HepG2 (cell line): ENCODE measurements around the gene SLC5A10. TPM values are rescaled to one million over a fixed set of nuclear protein-coding genes. Genes with fewer than 3 reads are reported as not detected.
A peak's percentile ranks its signal among the peaks of the same experiment; 100 is the strongest.

ENCODE experiments used
- ATF5 ChIP-seq: sonication (generic); formaldehyde crosslinking; IDR thresholded peaks from 2 replicates; pipeline ENCODE4 v1.4.0; 2020; ENCODE audit warnings: mild to moderate bottlenecking, low read depth, missing genetic modification reagents
- CREM ChIP-seq, 2 experiments: sonication (generic) in 1 of 2; formaldehyde crosslinking in 1 of 2; IDR thresholded peaks; 2 replicates each; pipeline versions ENCODE4 v1.4.0 to v1.6.1; 2016 to 2020; ENCODE audit warnings: antibody characterized with exemption in 1 of 2, mild to moderate bottlenecking in 1 of 2, missing genetic modification reagents in 1 of 2
- FLYWCH1 ChIP-seq: sonication (generic); formaldehyde crosslinking; IDR thresholded peaks from 2 replicates; pipeline ENCODE4 v1.8.1; 2023; ENCODE audit warnings: mild to moderate bottlenecking, missing genetic modification reagents
- FOXA1 ChIP-seq, 2 experiments: fragments of 450-650 bp in 1 of 2; sonication (generic) in 1 of 2; formaldehyde crosslinking in 1 of 2; IDR thresholded peaks; 2 replicates each; pipeline versions ENCODE4 v1.4.0 to v1.6.1; 2016 to 2020; ENCODE audit warnings: missing genetic modification reagents in 1 of 2
- FOXP4 ChIP-seq: sonication (generic); formaldehyde crosslinking; IDR thresholded peaks from 2 replicates; pipeline ENCODE4 v1.4.0; 2020; ENCODE audit warnings: missing genetic modification reagents
- GFI1 ChIP-seq: sonication (generic); formaldehyde crosslinking; IDR thresholded peaks from 2 replicates; pipeline ENCODE4 v1.5.0; 2020; ENCODE audit warnings: missing genetic modification reagents, mild to moderate bottlenecking, borderline replicate concordance
- IRF2 ChIP-seq: IDR thresholded peaks from 2 replicates; pipeline ENCODE4 v1.6.1; 2018; ENCODE audit warnings: missing genetic modification reagents, missing compliant biosample characterization
- MAX ChIP-seq: IDR thresholded peaks from 2 replicates; pipeline ENCODE4 v1.6.1; 2012; ENCODE audit warnings: inconsistent platforms
- MED13 ChIP-seq: sonication (generic); formaldehyde crosslinking; IDR thresholded peaks from 2 replicates; pipeline ENCODE4 v1.5.0; 2020; ENCODE audit warnings: missing genetic modification reagents
- NR2F6 ChIP-seq, 2 experiments: IDR thresholded peaks; 2 replicates each; pipeline ENCODE4 v1.6.1; 2016; ENCODE audit warnings: antibody characterized with exemption in 1 of 2, mild to moderate bottlenecking in 1 of 2
- ZFP62 ChIP-seq: sonication (generic); formaldehyde crosslinking; IDR thresholded peaks from 2 replicates; pipeline ENCODE4 v1.4.0; 2020; ENCODE audit warnings: missing genetic modification reagents
- ZKSCAN5 ChIP-seq: sonication (generic); formaldehyde crosslinking; IDR thresholded peaks from 2 replicates; pipeline ENCODE4 v1.5.1; 2020; ENCODE audit warnings: mild to moderate bottlenecking, missing genetic modification reagents
- ZKSCAN8 ChIP-seq: IDR thresholded peaks from 2 replicates; pipeline ENCODE4 v1.6.1; 2016; ENCODE audit warnings: borderline replicate concordance, missing genetic modification reagents, missing compliant biosample characterization
- ZNF143 ChIP-seq: sonication (generic); formaldehyde crosslinking; IDR thresholded peaks from 2 replicates; pipeline ENCODE4 v1.4.0; 2020; ENCODE audit warnings: missing genetic modification reagents
- ZNF281 ChIP-seq: sonication (generic); formaldehyde crosslinking; IDR thresholded peaks from 2 replicates; pipeline ENCODE4 v1.4.0; 2020; ENCODE audit warnings: missing genetic modification reagents, borderline replicate concordance
- ZNF33A ChIP-seq: sonication (generic); formaldehyde crosslinking; IDR thresholded peaks from 2 replicates; pipeline ENCODE4 v1.5.1; 2020; ENCODE audit warnings: missing genetic modification reagents, mild to moderate bottlenecking, moderate library complexity, borderline replicate concordance
- ZNF556 ChIP-seq: sonication (generic); formaldehyde crosslinking; IDR thresholded peaks from 2 replicates; pipeline ENCODE4 v1.4.0; 2020; ENCODE audit warnings: mild to moderate bottlenecking, missing genetic modification reagents, borderline replicate concordance
- ZNF761 ChIP-seq: sonication (generic); formaldehyde crosslinking; conservative IDR thresholded peaks from 2 replicates; pipeline ENCODE4 v1.4.0; 2020; ENCODE audit warnings: mild to moderate bottlenecking, missing genetic modification reagents
- ZNF776 ChIP-seq: sonication (generic); formaldehyde crosslinking; IDR thresholded peaks from 2 replicates; pipeline ENCODE4 v1.4.0; 2020; ENCODE audit warnings: mild to moderate bottlenecking, missing genetic modification reagents
- ZSCAN30 ChIP-seq: sonication (generic); formaldehyde crosslinking; IDR thresholded peaks from 2 replicates; pipeline ENCODE4 v1.5.0; 2020; ENCODE audit warnings: mild to moderate bottlenecking, missing genetic modification reagents
- polyA plus RNA-seq, 8 experiments: library from polyadenylated mRNA; depleted of rRNA in 3 of 8; stranded (reverse) in 7 of 8; unstranded in 1 of 8; fragments of >200 nt; fragmentation: Illumina TruSeq in 4 of 8; extraction: Trizol in 4 of 8; gene quantifications; 2 replicates each; pipeline versions ENCODE4 v1.2.1 to v1.2.3, GENCODE V29; 2011 to 2016; ENCODE audit warnings: low read depth in 4 of 8, missing spikeins in 1 of 8, mixed read lengths in 1 of 8; ENCODE audit not compliant: insufficient read depth in 1 of 8
- total RNA-seq, 5 experiments: library from RNA; depleted of rRNA; stranded (reverse); fragments of >200 nt; fragmentation: Illumina TruSeq; extraction: Trizol; gene quantifications; 2 replicates each; pipeline ENCODE4 v1.2.3, GENCODE V29; 2016; ENCODE audit warnings: low read depth in 1 of 5

SLC5A10 gene
- total and polyA plus RNA-seq, 2 of the 13 experiments (the other 11 are each of a cell fraction or from before 2014, with no cell fraction given) = 0.05 TPM; not detected in 1

- TF ChIP-seq ZNF776 (CRISPR knock-in tag) (no peak), ZNF143 (no peak), NR2F6 (IDR thresholded peaks at IDR 0.05) (peak; percentile 85), NR2F6 (CRISPR knock-in tag; IDR thresholded peaks at IDR 0.05) (peak; percentile 92), ZNF556 (CRISPR knock-in tag) (no peak; the same call in 1 of the 2 replicates), FOXA1 (IDR thresholded peaks at IDR 0.05) (peak; percentile 67; the same call in 1 of the 2 replicates), FOXA1 (CRISPR knock-in tag; IDR thresholded peaks at IDR 0.05) (peak; percentile 90), ZSCAN30 (no peak), FLYWCH1 (CRISPR knock-in tag) (no peak), MAX (peak; percentile 46; the same call in 1 of the 2 replicates), ZNF33A (CRISPR knock-in tag) (no peak), ZKSCAN8 (peak; percentile 54; the same call in 1 of the 2 replicates), IRF2 (CRISPR knock-in tag) (peak; percentile 67; the same call in 1 of the 2 replicates), MED13 (CRISPR knock-in tag) (peak; percentile 62; the same call in 1 of the 2 replicates), ATF5 (CRISPR knock-in tag) (no peak), CREM (IDR thresholded peaks at IDR 0.05) (peak; percentile 68), CREM (CRISPR knock-in tag; IDR thresholded peaks at IDR 0.05) (no peak), ZFP62 (CRISPR knock-in tag) (no peak), FOXP4 (peak; percentile 89), ZKSCAN5 (CRISPR knock-in tag) (no peak), ZNF281 (CRISPR knock-in tag) (peak; percentile 45; the same call in 1 of the 2 replicates), ZNF761 (CRISPR knock-in tag) (no peak), GFI1 (CRISPR knock-in tag) (peak; percentile 48; the same call in 1 of the 2 replicates)
Measured at GRCh38 chr17:19005789-19006430, 53.9 kb downstream of the SLC5A10 start (continued).
